Aorta (tissue), 5 donors: ENCODE data around the gene MTCL1. TPM values are rescaled to one million over a fixed set of nuclear protein-coding genes. Genes with fewer than 3 reads are reported as not detected.

Experiments used
- ATAC-seq: fragments of 200-7000 bp; cut with Tn5 transposase; one replicate; pipeline ENCODE4 v1.9.1; 2022; ENCODE audit warnings: moderate library complexity; ENCODE audit not compliant: low FRiP score
- DNase-seq, 2 donors: peaks; one replicate each; pipeline ENCODE4 v3.0.0-alpha.2; 2020
- H3K27ac ChIP-seq, 2 donors: one replicate each; pipeline ENCODE4 v1.5.1; 2013; ENCODE audit warnings: low read length in 2 of 2, mild to moderate bottlenecking in 2 of 2, moderate library complexity in 2 of 2, control low read depth in 1 of 2, inconsistent platforms in 1 of 2, low read depth in 1 of 2
- H3K27me3 ChIP-seq, 2 donors: one replicate each; pipeline ENCODE4 v1.6.1; 2013; ENCODE audit warnings: control low read depth in 1 of 2, low read length in 1 of 2, mild to moderate bottlenecking in 1 of 2, moderate library complexity in 1 of 2; ENCODE audit not compliant: insufficient read depth in 2 of 2, control insufficient read depth in 1 of 2
- H3K36me3 ChIP-seq, 2 donors: one replicate each; pipeline ENCODE4 v1.6.1; 2013; ENCODE audit warnings: control low read depth in 1 of 2, low read length in 1 of 2, mild to moderate bottlenecking in 1 of 2; ENCODE audit not compliant: insufficient read depth in 2 of 2, control insufficient read depth in 1 of 2
- H3K4me1 ChIP-seq, 2 donors: one replicate each; pipeline ENCODE4 v1.6.1; 2013; ENCODE audit warnings: low read length in 2 of 2, control low read depth in 1 of 2, mild to moderate bottlenecking in 1 of 2, moderate library complexity in 1 of 2; ENCODE audit not compliant: insufficient read depth in 2 of 2, control insufficient read depth in 1 of 2
- H3K4me3 ChIP-seq, 2 donors: one replicate each; pipeline ENCODE4 v1.5.1; 2013; ENCODE audit warnings: low read length in 2 of 2, control low read depth in 1 of 2, mild to moderate bottlenecking in 1 of 2
- H3K9me3 ChIP-seq: one replicate; pipeline ENCODE4 v1.6.1; 2013; ENCODE audit warnings: mild to moderate bottlenecking, low read length; ENCODE audit not compliant: control insufficient read depth
- WGBS, 2 donors: extraction: QIAGEN DNeasy Blood & Tissue Kit; methylation state at CpG; one replicate each; pipeline ENCODE4 v1.1.7; 2013; 5-methylcytosine and 5-hydroxymethylcytosine counted together
- intact Hi-C, 2 donors: fragments of 100-400 bp; cut with DNase I; formaldehyde crosslinking; loops; one replicate each; pipeline versions ENCODE4 v1.14.2 to v1.15.0; 2022
- polyA plus RNA-seq, 2 donors: library from polyadenylated mRNA; stranded (reverse); fragments of 200-250 nt; gene quantifications; one replicate each; pipeline ENCODE4 v1.2.3, GENCODE V29; 2013
- total RNA-seq, 2 donors: library from RNA; stranded (reverse); fragmentation: NEBNext Ultra II Directional; extraction: Animal tissue kit (Norgen Biotek cat#: 25700); gene quantifications; one replicate each; pipeline ENCODE4 v1.2.1, GENCODE V29; 2021
- donor health status: healthy with polysubstance abuse.
- donor health status: Bipolar disorder and iron deficiency.
- donor health status: DM: no; HTN: no; CAD: no.
- donor health status: DM: no; HTN: no; CAD: no.
- donor health status: DM: yes; HTN: yes; CAD: no.

The MTCL1 gene
- total and polyA plus RNA-seq, 4 donors: 0.75 to 14.2 (median 6.2) TPM

DNA sequence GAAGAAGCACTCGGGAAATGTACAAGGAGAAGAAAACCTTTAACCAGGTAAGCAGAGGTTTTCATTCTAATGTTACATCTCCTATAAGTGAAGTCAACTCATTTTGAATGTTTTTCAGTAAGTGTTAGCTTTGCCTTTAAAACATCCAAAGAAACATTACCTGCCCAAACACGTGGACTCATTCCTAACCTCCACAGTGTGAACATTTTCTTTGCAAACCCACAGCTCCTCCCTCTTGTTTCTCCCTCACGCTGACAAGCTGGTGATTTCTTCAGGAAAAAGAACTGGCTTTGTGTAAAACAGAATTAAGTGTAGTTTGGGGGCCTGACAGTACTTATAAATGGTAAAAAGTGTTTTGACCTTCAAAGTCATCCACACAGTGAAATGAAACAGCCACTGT, 72.5 kb downstream of the MTCL1 start:
- H3K4me1 ChIP-seq: no peaks in the 10 kb centered on the region

GRCh38 chr18:8778386-8778785, 73.0 kb downstream of the MTCL1 start:
- no peak overlapping the region for H3K4me3 ChIP-seq
- intact Hi-C loops: no loop called here
- DNase-seq: no peak
- 60 to 74% methylated on average over 3 of the region's 3 CpGs for WGBS, 2 donors
- H3K27ac ChIP-seq: no peak overlapping the region
- no peaks in the 10 kb centered on the region for H3K4me1 ChIP-seq
- no peaks in the 10 kb centered on the region for H3K27me3 ChIP-seq
- ATAC-seq: no peak
- no peaks in the 10 kb centered on the region for H3K36me3 ChIP-seq
- no peaks in the 10 kb centered on the region for H3K9me3 ChIP-seq

More for the DNA sequence above, 72.5 kb downstream of the MTCL1 start:
- intact Hi-C loops: no loop called here
- ATAC-seq (no peak), DNase-seq (no peak)
- Histone ChIP-seq H3K9me3 (no peaks in the 10 kb centered on the region), H3K4me3 (no peak overlapping the region), H3K27me3 (no peaks in the 10 kb centered on the region), H3K27ac (no peak overlapping the region), H3K36me3 (no peaks in the 10 kb centered on the region)
- 73 to 75% methylated on average over 3 of the region's 3 CpGs for WGBS, 2 donors

DNA sequence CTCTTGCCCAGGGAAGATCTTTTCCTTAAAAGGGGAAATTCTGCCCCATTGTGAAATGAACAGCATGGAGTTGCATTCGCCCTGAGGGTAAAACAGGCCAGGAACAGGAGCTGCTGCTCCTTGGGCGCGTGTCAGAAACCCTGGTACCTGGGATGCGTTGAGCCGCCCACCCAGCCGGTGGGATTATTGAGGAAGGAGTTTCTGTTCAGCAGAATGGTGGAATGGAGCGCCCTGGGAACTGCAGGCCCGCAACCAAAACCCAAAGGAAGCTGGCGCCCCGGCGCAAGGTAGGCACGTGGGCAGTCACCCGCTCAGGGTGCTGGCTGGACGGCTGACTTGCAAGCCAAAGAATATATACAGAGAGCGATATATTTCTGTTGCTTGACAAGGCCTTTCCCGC, 73.5 kb downstream of the MTCL1 start:
- DNase-seq: no peak
- intact Hi-C loops: no loop called here
- H3K27me3 ChIP-seq: no peaks in the 10 kb centered on the region
- H3K4me1 ChIP-seq: no peaks in the 10 kb centered on the region
- no peak overlapping the region for H3K4me3 ChIP-seq
- no peak overlapping the region for H3K27ac ChIP-seq
- WGBS, 2 donors: 96 to 97% methylated on average over 16 of the region's 16 CpGs
- H3K9me3 ChIP-seq: no peaks in the 10 kb centered on the region
- ATAC-seq: no peak
- H3K36me3 ChIP-seq: no peaks in the 10 kb centered on the region

DNA sequence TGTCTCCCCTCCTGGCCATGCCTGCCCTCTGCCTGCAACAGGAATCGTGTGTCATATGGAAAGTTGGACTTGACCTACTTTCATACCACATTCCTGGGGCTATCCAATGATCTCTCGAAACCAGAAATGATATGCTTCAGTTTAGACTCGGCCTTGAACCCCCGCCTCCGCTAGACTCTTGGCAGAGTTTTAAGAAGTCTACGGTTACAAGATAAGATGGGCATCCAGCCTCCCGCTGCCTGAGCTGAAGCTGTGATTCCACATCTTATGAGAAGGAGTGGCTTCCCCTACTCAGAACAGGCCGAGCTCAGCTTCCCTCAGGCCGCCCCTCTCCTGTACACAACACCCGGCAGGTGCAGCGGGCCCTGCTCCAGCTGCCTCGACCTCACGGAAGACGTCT, 73.9 kb downstream of the MTCL1 start:
- intact Hi-C loops: no loop called here
- H3K36me3 ChIP-seq: no peaks in the 10 kb centered on the region
- H3K4me3 ChIP-seq: no peak overlapping the region
- no peaks in the 10 kb centered on the region for H3K27me3 ChIP-seq
- DNase-seq: no peak
- H3K9me3 ChIP-seq: no peaks in the 10 kb centered on the region
- no peak overlapping the region for H3K27ac ChIP-seq
- no peak for ATAC-seq
- WGBS, 2 donors: 92% methylated on average over 14 of the region's 14 CpGs
- H3K4me1 ChIP-seq: no peaks in the 10 kb centered on the region

DNA sequence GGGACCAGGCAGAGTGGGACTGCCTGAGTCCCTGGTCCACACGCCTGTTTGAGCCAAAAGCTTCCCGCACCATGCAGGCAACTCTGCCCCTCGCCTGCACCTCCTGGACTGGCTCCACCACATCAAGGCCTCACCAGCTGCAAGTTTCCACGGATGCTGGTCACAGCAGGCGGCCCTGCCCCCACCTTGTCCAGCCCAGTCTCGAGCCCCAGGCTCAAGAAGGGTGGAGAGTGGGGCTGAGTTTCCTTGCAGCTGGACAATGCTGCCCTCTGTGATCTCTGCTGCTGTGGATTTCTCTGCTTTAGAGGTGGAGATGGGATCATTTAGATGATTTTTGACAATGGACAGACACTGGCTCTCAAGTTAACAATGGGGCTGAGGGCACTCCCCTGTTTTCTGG, 74.9 kb downstream of the MTCL1 start:
- intact Hi-C loops: no loop called here
- Histone ChIP-seq H3K27me3 (no peaks in the 10 kb centered on the region), H3K4me1 (no peaks in the 10 kb centered on the region), H3K36me3 (no peaks in the 10 kb centered on the region), H3K4me3 (no peak overlapping the region), H3K27ac (no peak overlapping the region), H3K9me3 (no peaks in the 10 kb centered on the region)
- WGBS, 2 donors: 85% methylated on average over 6 of the region's 6 CpGs
- DNase-seq: no peak
- no peak for ATAC-seq

DNA sequence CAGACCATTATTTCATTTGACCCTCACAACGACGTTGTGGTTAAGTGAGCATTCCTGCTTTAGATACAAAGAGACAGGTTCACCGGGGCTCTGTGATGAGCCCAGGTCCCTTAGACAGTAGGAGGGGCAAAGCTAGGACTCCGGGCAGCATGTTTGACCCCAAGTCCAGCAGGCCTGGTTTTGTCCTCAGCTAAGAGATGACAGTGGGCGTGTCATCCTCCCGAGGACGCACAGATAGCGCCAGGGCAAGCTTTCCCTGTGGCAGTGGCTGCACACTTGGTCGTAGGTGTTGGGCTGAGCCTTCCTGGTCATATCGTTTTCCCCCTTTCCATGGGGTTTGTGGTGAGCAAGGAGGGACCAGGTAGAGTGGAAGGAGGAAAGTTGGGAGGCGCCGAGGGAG, 76.3 kb downstream of the MTCL1 start:
- Histone ChIP-seq H3K4me3 (no peak overlapping the region), H3K4me1 (no peaks in the 10 kb centered on the region), H3K9me3 (no peaks in the 10 kb centered on the region), H3K36me3 (no peaks in the 10 kb centered on the region), H3K27ac (no peak overlapping the region), H3K27me3 (no peaks in the 10 kb centered on the region)
- WGBS, 2 donors: 86 to 87% methylated on average over 12 of the region's 12 CpGs
- intact Hi-C loops: no loop called here
- DNase-seq: no peak
- ATAC-seq: no peak

DNA sequence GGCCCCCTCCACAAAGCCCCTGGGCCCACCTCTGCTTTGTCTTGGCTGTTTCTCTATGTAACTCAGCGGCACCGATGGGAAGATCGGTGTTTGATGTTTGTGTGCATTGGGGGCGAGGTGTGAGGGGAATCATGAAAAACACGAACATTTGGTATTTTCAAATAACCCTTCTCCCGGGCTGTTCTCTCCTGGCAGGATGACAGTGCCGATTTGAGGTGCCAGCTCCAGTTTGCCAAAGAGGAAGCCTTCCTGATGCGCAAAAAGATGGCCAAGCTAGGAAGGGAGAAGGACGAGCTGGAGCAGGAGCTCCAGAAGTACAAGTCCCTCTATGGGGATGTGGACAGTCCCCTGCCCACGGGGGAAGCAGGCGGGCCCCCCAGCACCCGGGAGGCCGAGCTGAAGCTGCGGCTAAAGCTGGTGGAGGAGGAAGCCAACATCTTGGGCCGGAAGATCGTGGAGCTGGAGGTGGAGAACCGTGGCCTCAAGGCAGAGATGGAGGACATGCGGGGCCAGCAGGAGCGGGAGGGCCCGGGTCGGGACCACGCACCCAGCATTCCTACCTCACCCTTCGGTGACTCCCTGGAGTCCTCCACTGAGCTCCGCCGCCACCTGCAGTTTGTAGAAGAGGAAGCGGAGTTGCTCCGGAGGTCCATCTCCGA, 78.1 kb downstream of the MTCL1 start:
- intact Hi-C loops: no loop called here
- 94 to 96% methylated on average over 28 of the region's 28 CpGs for WGBS, 2 donors
- Histone ChIP-seq H3K36me3 (no peaks in the 10 kb centered on the region), H3K27me3 (no peaks in the 10 kb centered on the region), H3K4me1 (no peaks in the 10 kb centered on the region), H3K27ac (no peak overlapping the region), H3K4me3 (no peak overlapping the region), H3K9me3 (no peaks in the 10 kb centered on the region)
- ATAC-seq (no peak), DNase-seq (no peak)

GRCh38 chr18:8783994-8784530, 78.7 kb downstream of the MTCL1 start:
- no peak for DNase-seq
- Histone ChIP-seq H3K4me1 (no peaks in the 10 kb centered on the region), H3K27me3 (no peaks in the 10 kb centered on the region), H3K36me3 (no peaks in the 10 kb centered on the region), H3K27ac (no peak overlapping the region), H3K9me3 (no peaks in the 10 kb centered on the region), H3K4me3 (no peak overlapping the region)
- intact Hi-C loops: no loop called here
- no peak for ATAC-seq
- 97 to 98% methylated on average over 31 to 35 of the region's 35 CpGs for WGBS, 2 donors

- no peaks in the 10 kb centered on the region for H3K4me1 ChIP-seq
Measured at GRCh38 chr18:8785261-8785660, 79.9 kb downstream of the MTCL1 start.

More at GRCh38 chr18:8785261-8785660, 79.9 kb downstream of the MTCL1 start:
- Histone ChIP-seq H3K36me3 (no peaks in the 10 kb centered on the region), H3K27ac (no peak overlapping the region), H3K9me3 (no peaks in the 10 kb centered on the region), H3K27me3 (no peaks in the 10 kb centered on the region), H3K4me3 (no peak overlapping the region)
- no peak for ATAC-seq
- intact Hi-C loops: no loop called here
- WGBS, 2 donors: 96 to 98% methylated on average over 24 of the region's 24 CpGs
- no peak for DNase-seq
